ENCODE data around the gene PRDX5. TPM values are rescaled to one million over a fixed set of nuclear protein-coding genes. Genes with fewer than 3 reads are reported as not detected.

The PRDX5 gene
- total and polyA plus RNA-seq, 9 of the 15 experiments (the other 6 are each of a cell fraction or from before 2014, with no cell fraction given): 40.8 to 327 (median 204) TPM

DNA sequence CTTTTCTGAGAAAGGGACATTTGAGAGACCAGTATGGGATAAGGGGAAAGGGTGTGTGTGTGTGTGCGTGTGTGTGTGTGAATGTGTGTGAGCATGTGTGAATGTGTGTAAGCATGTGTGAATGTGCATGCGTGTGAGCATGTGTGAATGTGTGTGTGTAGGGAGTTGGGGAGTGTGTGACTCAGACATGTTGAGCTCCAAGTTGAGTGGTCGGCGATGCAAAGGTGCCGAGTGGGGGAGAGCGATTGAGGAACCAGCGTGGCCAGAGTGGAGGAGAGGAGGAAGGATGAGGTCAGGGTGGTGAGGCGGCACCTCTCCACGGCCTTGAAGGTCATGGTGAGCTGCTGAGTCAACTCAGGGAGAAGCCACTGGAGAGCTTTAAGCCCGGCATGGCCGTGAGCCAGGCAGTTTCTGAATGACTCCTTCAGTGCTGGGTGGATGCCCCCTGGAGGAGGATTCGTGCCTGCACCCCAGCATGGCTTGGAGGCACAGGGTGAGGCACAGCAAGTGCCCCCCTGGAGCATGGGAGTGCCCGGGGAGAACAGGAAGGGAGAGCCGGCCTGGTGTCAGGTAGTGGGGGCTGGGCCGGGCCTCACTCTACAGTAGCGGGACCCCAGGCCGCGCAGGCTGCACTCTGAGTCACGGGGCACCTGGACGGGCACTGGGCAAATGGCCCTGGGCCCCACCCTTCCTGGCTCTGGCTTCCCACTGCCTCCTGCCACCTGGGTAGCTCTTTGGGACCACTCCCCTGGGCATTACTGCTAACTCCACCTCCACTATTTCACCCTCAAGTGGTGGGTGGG, 13.8 kb downstream of the PRDX5 start (continued):
- TF ChIP-seq EP300 (IDR thresholded peaks at IDR 0.05; ENCODE audit: low read length) (peak; percentile 32; the same call in 1 of the 2 replicates), RNF219 (CRISPR knock-in tag; IDR thresholded peaks at IDR 0.05) (no peak), E2F3 (CRISPR knock-in tag; IDR thresholded peaks at IDR 0.05) (no peak), RAD21 (CRISPR knock-in tag; conservative IDR thresholded peaks at IDR 0.05 in 1 of 2, IDR thresholded peaks at IDR 0.05 in 1 of 2) (peak; percentile 51 to 71), E2F5 (CRISPR knock-in tag; IDR thresholded peaks at IDR 0.05) (no peak), KLF16 (IDR thresholded peaks at IDR 0.05) (no peak), HDAC1 (IDR thresholded peaks at IDR 0.05) (peak in 1 of 2 experiments; percentile 96; a peak in 2 of 4 replicates), SIRT6 (IDR thresholded peaks at IDR 0.05; ENCODE audit: low read depth, low read length) (no peak), SRSF3 (IDR thresholded peaks at IDR 0.05; ENCODE audit: insufficient read depth, low read length) (no peak), SLC30A9 (CRISPR knock-in tag; IDR thresholded peaks at IDR 0.05) (no peak), ZNF644 (tag; IDR thresholded peaks at IDR 0.05; ENCODE audit: low read depth) (no peak), GATAD2A (IDR thresholded peaks at IDR 0.05) (peak; percentile 17), ZNF212 (CRISPR knock-in tag; IDR thresholded peaks at IDR 0.05) (no peak), JUND (IDR thresholded peaks at IDR 0.05; ENCODE audit: borderline replicate concordance, low read depth, low read length) (peak; percentile 84), JUND (tag; IDR thresholded peaks at IDR 0.05; ENCODE audit: borderline replicate concordance, low read depth, low read length) (peak; percentile 75; the same call in 2 of the 3 replicates), KDM2B (CRISPR knock-in tag; IDR thresholded peaks at IDR 0.05) (no peak)
- TF ChIP-seq, protein P1, sequence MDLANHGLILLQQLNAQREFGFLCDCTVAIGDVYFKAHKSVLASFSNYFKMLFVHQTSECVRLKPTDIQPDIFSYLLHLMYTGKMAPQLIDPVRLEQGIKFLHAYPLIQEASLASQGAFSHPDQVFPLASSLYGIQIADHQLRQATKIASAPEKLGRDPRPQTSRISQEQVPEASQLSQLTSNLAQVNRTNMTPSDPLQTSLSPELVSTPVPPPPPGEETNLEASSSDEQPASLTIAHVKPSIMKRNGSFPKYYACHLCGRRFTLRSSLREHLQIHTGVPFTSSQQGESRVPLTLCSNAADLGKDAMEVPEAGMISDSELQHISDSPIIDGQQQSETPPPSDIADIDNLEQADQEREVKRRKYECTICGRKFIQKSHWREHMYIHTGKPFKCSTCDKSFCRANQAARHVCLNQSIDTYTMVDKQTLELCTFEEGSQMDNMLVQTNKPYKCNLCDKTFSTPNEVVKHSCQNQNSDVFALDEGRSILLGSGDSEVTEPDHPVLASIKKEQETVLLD (IDR thresholded peaks at IDR 0.05): peak; percentile 91
- TF ChIP-seq, protein P2, sequence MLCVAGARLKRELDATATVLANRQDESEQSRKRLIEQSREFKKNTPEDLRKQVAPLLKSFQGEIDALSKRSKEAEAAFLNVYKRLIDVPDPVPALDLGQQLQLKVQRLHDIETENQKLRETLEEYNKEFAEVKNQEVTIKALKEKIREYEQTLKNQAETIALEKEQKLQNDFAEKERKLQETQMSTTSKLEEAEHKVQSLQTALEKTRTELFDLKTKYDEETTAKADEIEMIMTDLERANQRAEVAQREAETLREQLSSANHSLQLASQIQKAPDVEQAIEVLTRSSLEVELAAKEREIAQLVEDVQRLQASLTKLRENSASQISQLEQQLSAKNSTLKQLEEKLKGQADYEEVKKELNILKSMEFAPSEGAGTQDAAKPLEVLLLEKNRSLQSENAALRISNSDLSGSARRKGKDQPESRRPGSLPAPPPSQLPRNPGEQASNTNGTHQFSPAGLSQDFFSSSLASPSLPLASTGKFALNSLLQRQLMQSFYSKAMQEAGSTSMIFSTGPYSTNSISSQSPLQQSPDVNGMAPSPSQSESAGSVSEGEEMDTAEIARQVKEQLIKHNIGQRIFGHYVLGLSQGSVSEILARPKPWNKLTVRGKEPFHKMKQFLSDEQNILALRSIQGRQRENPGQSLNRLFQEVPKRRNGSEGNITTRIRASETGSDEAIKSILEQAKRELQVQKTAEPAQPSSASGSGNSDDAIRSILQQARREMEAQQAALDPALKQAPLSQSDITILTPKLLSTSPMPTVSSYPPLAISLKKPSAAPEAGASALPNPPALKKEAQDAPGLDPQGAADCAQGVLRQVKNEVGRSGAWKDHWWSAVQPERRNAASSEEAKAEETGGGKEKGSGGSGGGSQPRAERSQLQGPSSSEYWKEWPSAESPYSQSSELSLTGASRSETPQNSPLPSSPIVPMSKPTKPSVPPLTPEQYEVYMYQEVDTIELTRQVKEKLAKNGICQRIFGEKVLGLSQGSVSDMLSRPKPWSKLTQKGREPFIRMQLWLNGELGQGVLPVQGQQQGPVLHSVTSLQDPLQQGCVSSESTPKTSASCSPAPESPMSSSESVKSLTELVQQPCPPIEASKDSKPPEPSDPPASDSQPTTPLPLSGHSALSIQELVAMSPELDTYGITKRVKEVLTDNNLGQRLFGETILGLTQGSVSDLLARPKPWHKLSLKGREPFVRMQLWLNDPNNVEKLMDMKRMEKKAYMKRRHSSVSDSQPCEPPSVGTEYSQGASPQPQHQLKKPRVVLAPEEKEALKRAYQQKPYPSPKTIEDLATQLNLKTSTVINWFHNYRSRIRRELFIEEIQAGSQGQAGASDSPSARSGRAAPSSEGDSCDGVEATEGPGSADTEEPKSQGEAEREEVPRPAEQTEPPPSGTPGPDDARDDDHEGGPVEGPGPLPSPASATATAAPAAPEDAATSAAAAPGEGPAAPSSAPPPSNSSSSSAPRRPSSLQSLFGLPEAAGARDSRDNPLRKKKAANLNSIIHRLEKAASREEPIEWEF (CRISPR knock-in tag; IDR thresholded peaks at IDR 0.05): no peak
